ENCODE measurements around the gene FBLN1.
A peak's percentile ranks its signal among the peaks of the same experiment; 100 is the strongest.

Gene FBLN1

GRCh38 chr22:45640941-45641621 is 138.4 kb downstream of the FBLN1 start:
- TF ChIP-seq CTCF (IDR thresholded peaks at IDR 0.05; ENCODE audit: borderline replicate concordance, insufficient read depth, low read depth, low read length), result no peak

GRCh38 chr22:45642986-45643385 is 140.3 kb downstream of the FBLN1 start:
- H3K4me3 ChIP-seq (ENCODE audit: low read depth, low read length), result no peak overlapping the region
- TF ChIP-seq CTCF (IDR thresholded peaks at IDR 0.05; ENCODE audit: borderline replicate concordance, insufficient read depth, low read depth, low read length), result no peak

More at GRCh38 chr22:45640941-45641621, 138.4 kb downstream of the FBLN1 start:
- H3K4me3 ChIP-seq (ENCODE audit: low read depth, low read length), result no peak overlapping the region

DNA sequence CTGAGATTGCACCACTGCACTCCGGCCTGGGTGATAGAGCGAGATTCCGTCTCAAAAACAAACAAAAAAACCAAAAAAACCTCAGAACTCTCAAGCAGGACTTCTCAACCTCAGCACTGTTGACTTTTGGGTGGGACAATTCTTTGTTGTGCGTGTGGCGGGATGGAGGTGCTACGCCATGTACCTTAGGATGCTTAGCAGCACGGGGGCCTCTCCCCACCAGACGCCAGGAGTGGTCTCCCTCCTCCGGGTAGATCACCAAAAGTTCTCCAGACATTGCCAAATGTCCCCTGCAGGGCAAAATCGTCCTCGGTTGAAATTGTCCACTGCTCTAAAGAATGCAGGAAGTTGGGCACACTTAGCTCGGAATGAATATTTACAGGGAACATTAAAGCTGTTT is 142.0 kb downstream of the FBLN1 start:
- no peak overlapping the region for H3K4me3 ChIP-seq (ENCODE audit: low read depth, low read length)
- TF ChIP-seq CTCF (IDR thresholded peaks at IDR 0.05; ENCODE audit: borderline replicate concordance, insufficient read depth, low read depth, low read length), result no peak

GRCh38 chr22:45645150-45645525 is 142.5 kb downstream of the FBLN1 start:
- peak overlapping the region; percentile 24 for H3K4me3 ChIP-seq (ENCODE audit: low read depth, low read length)
- no peak for TF ChIP-seq CTCF (IDR thresholded peaks at IDR 0.05; ENCODE audit: borderline replicate concordance, insufficient read depth, low read depth, low read length)

GRCh38 chr22:45645526-45646414 is 143.1 kb downstream of the FBLN1 start:
- TF ChIP-seq CTCF (IDR thresholded peaks at IDR 0.05; ENCODE audit: borderline replicate concordance, insufficient read depth, low read depth, low read length), result peak; percentile 97
- H3K4me3 ChIP-seq (ENCODE audit: low read depth, low read length), result peak overlapping the region; percentile 24

DNA sequence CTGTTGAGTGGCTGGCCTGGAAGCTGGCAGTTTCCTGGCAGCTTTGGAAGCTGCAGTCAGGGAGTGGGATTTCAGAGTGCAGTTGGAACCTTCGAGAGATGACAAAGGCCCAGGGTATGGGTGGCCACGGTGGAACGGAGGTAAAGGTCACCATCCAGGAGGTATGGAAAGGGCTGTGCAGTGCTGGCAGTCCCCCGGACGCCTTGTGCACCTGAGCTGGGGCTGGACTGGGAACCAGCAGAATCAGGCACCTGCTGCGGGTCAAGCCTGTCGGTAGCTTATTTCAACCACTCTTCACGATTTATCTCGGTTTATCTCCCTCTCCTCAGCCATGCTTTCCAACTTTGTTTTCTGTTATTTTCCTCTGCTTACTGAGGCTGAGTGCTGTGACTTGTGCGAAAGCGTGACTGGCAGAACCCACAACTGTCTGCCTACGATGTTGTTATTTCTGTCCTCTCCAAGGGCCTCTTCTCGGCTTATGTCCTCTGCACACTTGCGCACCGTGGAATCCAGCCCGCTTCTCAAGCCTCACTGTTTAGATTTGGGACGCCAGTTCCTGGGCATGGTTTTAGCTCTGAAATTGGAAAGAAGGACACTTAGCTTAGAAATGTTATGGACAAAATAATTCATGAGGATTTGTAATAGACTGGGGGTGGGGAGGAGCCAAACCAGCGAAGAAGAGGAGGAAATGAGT is 145.0 kb downstream of the FBLN1 start:
- H3K4me3 ChIP-seq (ENCODE audit: low read depth, low read length), result no peak overlapping the region
- no peak for TF ChIP-seq CTCF (IDR thresholded peaks at IDR 0.05; ENCODE audit: borderline replicate concordance, insufficient read depth, low read depth, low read length)

Measured in GM12875 (cell line).